Activated B cell treated with CpG ODN at 0.5 μM for 24 hours (primary cell): ENCODE results near the gene DCHS1. TPM values are rescaled to one million over a fixed set of nuclear protein-coding genes. Genes with fewer than 3 reads are reported as not detected.

Experiments used
- ATAC-seq: fragments of 200-7000 bp; cut with Tn5 transposase; one replicate; pipeline ENCODE4 v1.10.0; 2021; ENCODE audit warnings: low read depth, mild to moderate bottlenecking, moderate library complexity
- CTCF ChIA-PET: fragments of 350-600 bp; sonication (Branson Sonifier 250); formaldehyde crosslinking; loops from one replicate; lab custom pipeline; 2021; ENCODE audit warnings: antibody characterized with exemption; lab: Charles Lee
- POLR2A ChIA-PET: fragments of 350-600 bp; sonication (Branson Sonifier 250); formaldehyde crosslinking; loops from one replicate; lab custom pipeline; 2021; ENCODE audit warnings: antibody characterized with exemption; lab: Charles Lee
- DNase-seq: peaks from one replicate; pipeline ENCODE4 v3.0.0; 2022
- H3K27ac Mint-ChIP-seq: one replicate; pipeline ENCODE4 v1.8.0; 2020; ENCODE audit warnings: mixed read lengths
- H3K27me3 Mint-ChIP-seq: one replicate; pipeline ENCODE4 v1.8.0; 2021; ENCODE audit warnings: mixed read lengths
- H3K36me3 Mint-ChIP-seq: one replicate; pipeline ENCODE4 v1.8.0; 2021; ENCODE audit warnings: low read depth, mixed read lengths
- H3K4me1 Mint-ChIP-seq: one replicate; pipeline ENCODE4 v1.8.0; 2021; ENCODE audit warnings: mixed read lengths
- H3K4me3 Mint-ChIP-seq: one replicate; pipeline ENCODE4 v1.8.0; 2020; ENCODE audit warnings: mild to moderate bottlenecking, mixed read lengths
- H3K9me3 Mint-ChIP-seq: one replicate; pipeline ENCODE4 v1.8.0; 2020; ENCODE audit warnings: mixed read lengths
- CTCF ChIP-seq: fragments of 200-600 bp; IDR thresholded peaks from one replicate; pipeline ENCODE4 v1.8.0; 2022; ENCODE audit warnings: antibody characterized with exemption, mild to moderate bottlenecking
- intact Hi-C: fragments of 100-400 bp; cut with micrococcal nuclease; formaldehyde crosslinking; loops from one replicate; pipeline ENCODE4 v1.15.1; 2024
- total RNA-seq: library from RNA; stranded (reverse); gene quantifications from 2 replicates; pipeline ENCODE4 v1.2.3, GENCODE V29; 2022

DCHS1 gene
- total RNA-seq, 1 donor from 2014 or later, result 0.22 TPM

DNA sequence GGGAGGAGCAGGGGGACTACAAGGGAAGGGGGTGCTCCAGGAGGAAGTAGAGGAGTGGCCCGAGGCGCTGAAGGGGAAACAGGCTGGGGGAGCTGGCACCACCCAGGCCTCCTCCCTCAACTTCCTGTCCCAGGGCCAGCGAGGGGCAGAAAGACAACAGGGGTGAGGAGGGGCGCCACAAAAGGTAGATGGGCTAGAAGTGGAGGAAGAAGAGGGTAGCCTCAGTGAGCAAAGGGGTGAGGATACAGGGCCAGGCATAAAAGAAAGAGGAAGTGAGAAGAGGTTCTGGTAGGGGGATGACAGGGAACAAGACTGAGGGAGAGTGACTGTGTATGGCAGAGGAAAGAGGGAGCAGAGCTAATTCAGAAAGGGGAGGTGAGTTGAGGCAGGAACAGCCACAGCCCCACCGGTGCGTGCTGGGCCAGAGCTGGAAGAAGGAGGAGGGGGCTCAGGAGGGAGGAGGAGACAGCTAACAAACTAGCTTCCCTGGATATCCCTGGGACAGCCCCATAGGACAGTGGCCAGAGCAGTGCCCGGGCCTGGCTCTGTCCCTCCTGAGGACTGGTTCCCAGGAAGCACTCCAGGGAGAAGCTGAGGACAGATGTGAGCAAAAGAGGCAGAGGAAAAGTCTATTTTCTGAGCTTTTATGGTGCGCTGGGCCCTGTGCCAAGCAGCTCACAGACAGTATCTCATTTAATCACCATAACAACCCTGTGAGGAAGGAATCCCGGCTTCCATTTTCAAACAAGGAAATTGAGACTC, 8.5 kb downstream of the DCHS1 start:
- TF ChIP-seq CTCF, result no peak
- no peak overlapping the region for H3K27ac Mint-ChIP-seq
- DNase-seq (peak; percentile 35), ATAC-seq (peak; percentile 90)
- no peaks in the 10 kb centered on the region for H3K27me3 Mint-ChIP-seq
- CTCF ChIA-PET, result interaction anchor here (1.0 to 1.8 kb wide), 2 partner anchors 20 to 28 kb away, joined by 3 to 7 read pairs; partner anchors contain the start of gene TPP1
- H3K9me3 Mint-ChIP-seq, result no peaks in the 10 kb centered on the region
- no peaks in the 10 kb centered on the region for H3K4me1 Mint-ChIP-seq
- no peaks in the 10 kb centered on the region for H3K36me3 Mint-ChIP-seq
- intact Hi-C loops, result loop anchor here (1.0 to 5.0 kb wide), 4 partner anchors 14 to 35 kb away; partner anchors contain the start of gene MRPL17
- no peak overlapping the region for H3K4me3 Mint-ChIP-seq
- POLR2A ChIA-PET, result interaction anchor here (0.5 to 4.7 kb wide), 14 partner anchors 12 to 850 kb away, joined by 3 to 41 read pairs (median 3); partner anchors contain the start of genes ARFIP2, ILK, MRPL17 and RRP8

DNA sequence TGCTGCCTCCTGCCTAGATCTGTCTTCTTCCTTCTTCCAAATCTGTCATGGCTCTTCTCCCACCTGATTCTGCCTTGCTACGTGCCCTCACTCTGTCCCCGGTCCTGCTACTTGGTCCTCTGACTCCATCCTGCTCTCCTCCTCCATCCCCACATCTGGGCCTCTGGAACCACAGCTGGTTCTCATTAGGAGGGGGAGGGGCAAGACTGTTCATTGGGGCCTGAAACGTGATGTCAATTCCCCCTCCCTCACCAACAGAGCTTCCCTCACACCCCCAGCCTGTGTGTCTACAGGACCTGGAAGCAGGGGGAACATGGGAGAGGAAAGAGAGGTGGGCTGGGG, 9.1 kb downstream of the DCHS1 start:
- POLR2A ChIA-PET, result interaction anchor here (1.0 to 4.7 kb wide), 11 partner anchors 13 to 165 kb away, joined by 3 to 41 read pairs (median 4); partner anchors contain the start of genes ARFIP2, ILK, RRP8 and TAF10
- ATAC-seq, result no peak
- no peak for TF ChIP-seq CTCF
- Mint-ChIP-seq H3K4me3 (no peak overlapping the region), H3K36me3 (no peaks in the 10 kb centered on the region), H3K27ac (no peak overlapping the region), H3K9me3 (no peaks in the 10 kb centered on the region), H3K27me3 (no peaks in the 10 kb centered on the region), H3K4me1 (no peaks in the 10 kb centered on the region)
- DNase-seq, result no peak
- intact Hi-C loops, result loop anchor here (2.0 to 5.0 kb wide), 3 partner anchors 14 to 36 kb away; partner anchors contain the start of gene MRPL17
- CTCF ChIA-PET, result interaction anchor here (1.0 to 1.8 kb wide), 2 partner anchors 21 to 28 kb away, joined by 3 to 7 read pairs; partner anchors contain the start of gene TPP1

- Mint-ChIP-seq H3K4me1 (no peaks in the 10 kb centered on the region), H3K27me3 (no peaks in the 10 kb centered on the region), H3K4me3 (peak overlapping the region; percentile 35), H3K9me3 (no peaks in the 10 kb centered on the region), H3K36me3 (no peaks in the 10 kb centered on the region), H3K27ac (no peak overlapping the region)
- no peak for ATAC-seq
- no peak for TF ChIP-seq CTCF
- no peak for DNase-seq
- intact Hi-C loops, result loop anchor here (2.0 to 5.0 kb wide), 3 partner anchors 15 to 36 kb away; partner anchors contain the start of gene MRPL17
- ChIA-PET CTCF (interaction anchor here (1.8 kb wide), 1 partner anchor 21 kb away, joined by 7 read pairs; no protein-coding TSS in a partner anchor), POLR2A (interaction anchor here (1.4 to 4.7 kb wide), 5 partner anchors 27 to 42 kb away, joined by 3 to 41 read pairs (median 7); partner anchors contain the start of genes ILK, RRP8, TAF10 and TPP1)
Measured at GRCh38 chr11:6646071-6646470, 9.5 kb downstream of the DCHS1 start.

GRCh38 chr11:6642957-6643356, 12.7 kb downstream of the DCHS1 start:
- intact Hi-C loops, result no loop called here
- H3K4me1 Mint-ChIP-seq, result no peaks in the 10 kb centered on the region
- H3K27ac Mint-ChIP-seq, result no peak overlapping the region
- ATAC-seq, result no peak
- no peaks in the 10 kb centered on the region for H3K27me3 Mint-ChIP-seq
- no peak for DNase-seq
- POLR2A ChIA-PET, result no interaction called here
- no peaks in the 10 kb centered on the region for H3K9me3 Mint-ChIP-seq
- TF ChIP-seq CTCF, result no peak
- CTCF ChIA-PET, result no interaction called here
- no peak overlapping the region for H3K4me3 Mint-ChIP-seq
- H3K36me3 Mint-ChIP-seq, result no peaks in the 10 kb centered on the region
